B cell (primary cell): ENCODE data around the gene DHRS12. TPM values are rescaled to one million over a fixed set of nuclear protein-coding genes. Genes with fewer than 3 reads are reported as not detected.

ENCODE experiments used
- ATAC-seq: fragments of 200-7000 bp; cut with Tn5 transposase; one replicate; pipeline ENCODE4 v1.10.0; 2021; ENCODE audit warnings: low read depth, mild to moderate bottlenecking, moderate number of reproducible peaks, moderate library complexity
- CTCF ChIA-PET: fragments of 350-600 bp; sonication (Branson Sonifier 250); formaldehyde crosslinking; loops from one replicate; lab custom pipeline; 2021; ENCODE audit warnings: antibody characterized with exemption, inconsistent platforms; lab: Charles Lee
- POLR2A ChIA-PET: fragments of 350-600 bp; sonication (Branson Sonifier 250); formaldehyde crosslinking; loops from one replicate; lab custom pipeline; 2021; ENCODE audit warnings: antibody characterized with exemption; lab: Charles Lee
- DNase-seq: peaks from one replicate; pipeline ENCODE4 v3.0.0; 2013
- H2AFZ ChIP-seq: 2 replicates; pipeline ENCODE4 v1.6.1; 2012; ENCODE audit warnings: mild to moderate bottlenecking, low read depth, low read length; ENCODE audit not compliant: insufficient read depth, poor library complexity, severe bottlenecking
- H3K27ac ChIP-seq, 2 donors: 1 replicate in 1 of 2; 2 replicates in 1 of 2; pipeline ENCODE4 v1.5.1; 2012 to 2013; ENCODE audit warnings: low read length in 2 of 2, mild to moderate bottlenecking in 2 of 2, moderate library complexity in 1 of 2
- H3K27me3 ChIP-seq, 4 experiments: fragments of 200-600 bp in 1 of 4; sonication (generic) in 1 of 4; replicated peaks in 1 of 4; 1 replicate in 2 of 4; 2 replicates in 2 of 4; pipeline versions ENCODE4 v1.6.1 to v1.7.0; 2013 to 2016; ENCODE audit warnings: low read length in 3 of 4, mild to moderate bottlenecking in 2 of 4, mixed read lengths in 1 of 4, moderate library complexity in 1 of 4; ENCODE audit not compliant: insufficient read depth in 4 of 4, control insufficient read depth in 3 of 4; ENCODE audit errors: control extremely low read depth in 1 of 4
- H3K36me3 ChIP-seq, 2 experiments: replicated peaks in 1 of 2; 1 replicate in 1 of 2; 2 replicates in 1 of 2; pipeline versions ENCODE4 v1.6.1 to v1.7.1; 2013; ENCODE audit warnings: low read length in 1 of 2; ENCODE audit not compliant: insufficient read depth in 2 of 2, control insufficient read depth in 1 of 2; ENCODE audit errors: control extremely low read depth in 1 of 2, extremely low read depth in 1 of 2
- H3K4me1 ChIP-seq, 2 donors: fragments of 200-600 bp in 1 of 2; sonication (generic) in 1 of 2; 1 replicate in 1 of 2; 2 replicates in 1 of 2; pipeline versions ENCODE4 v1.5.1 to v1.6.1; 2013 to 2017; ENCODE audit warnings: low read length in 2 of 2; ENCODE audit not compliant: control insufficient read depth in 2 of 2, insufficient read depth in 2 of 2
- H3K4me2 ChIP-seq: replicated peaks from 2 replicates; pipeline ENCODE3; 2012; ENCODE audit warnings: mild to moderate bottlenecking, low read depth, low read length; ENCODE audit not compliant: poor library complexity, severe bottlenecking
- H3K4me3 ChIP-seq, 5 experiments: fragments of 200-600 bp in 1 of 5; sonication (generic) in 1 of 5; 1 replicate in 3 of 5; 2 replicates in 2 of 5; pipeline versions ENCODE4 v1.5.1 to v1.7.0; 2011 to 2016; ENCODE audit warnings: low read length in 4 of 5, mild to moderate bottlenecking in 4 of 5, low read depth in 2 of 5, control low read depth in 1 of 5, moderate library complexity in 1 of 5; ENCODE audit not compliant: insufficient read depth in 1 of 5; ENCODE audit errors: control extremely low read depth in 1 of 5, extremely low read depth in 1 of 5
- H3K79me2 ChIP-seq: fragments of 200-600 bp; sonication (generic); one replicate; pipeline ENCODE4 v1.6.0; 2016; ENCODE audit warnings: low read length; ENCODE audit not compliant: control insufficient read depth, insufficient read depth
- H3K9ac ChIP-seq: fragments of 200-600 bp; sonication (generic); 2 replicates; pipeline ENCODE4 v1.6.1; 2017; ENCODE audit warnings: mild to moderate bottlenecking, low read length, moderate library complexity
- H3K9me3 ChIP-seq, 3 donors: one replicate each; pipeline versions ENCODE4 v1.6.1 to v1.7.1; 2013; ENCODE audit warnings: low read length in 2 of 3; ENCODE audit not compliant: control insufficient read depth in 2 of 3, insufficient read depth in 1 of 3; ENCODE audit errors: control extremely low read depth in 1 of 3
- H4K20me1 ChIP-seq: 2 replicates; pipeline ENCODE4 v1.6.0; 2012; ENCODE audit warnings: mild to moderate bottlenecking, low read length; ENCODE audit not compliant: insufficient read depth, control insufficient read depth, poor library complexity, severe bottlenecking
- H3K27ac Mint-ChIP-seq: one replicate; pipeline ENCODE4 v1.8.0; 2021; ENCODE audit warnings: mixed read lengths
- H3K27me3 Mint-ChIP-seq: one replicate; pipeline ENCODE4 v1.8.0; 2021; ENCODE audit warnings: mixed read lengths
- H3K4me1 Mint-ChIP-seq: one replicate; pipeline ENCODE4 v1.8.0; 2021; ENCODE audit warnings: mixed read lengths
- H3K4me3 Mint-ChIP-seq: one replicate; pipeline ENCODE4 v1.8.0; 2021; ENCODE audit warnings: mixed read lengths
- H3K9me3 Mint-ChIP-seq: one replicate; pipeline ENCODE4 v1.8.0; 2022; ENCODE audit warnings: mixed read lengths; ENCODE audit not compliant: insufficient read depth
- EZH2 ChIP-seq: IDR thresholded peaks from 2 replicates; pipeline ENCODE4 v1.6.1; 2012; ENCODE audit warnings: borderline replicate concordance, low read depth, mild to moderate bottlenecking, moderate library complexity, low read length; ENCODE audit not compliant: insufficient read depth, poor library complexity, severe bottlenecking
- WGBS: methylation state at CpG from one replicate; pipeline ENCODE4 v1.1.5; 2013; ENCODE audit warnings: missing lambda C conversion rate; ENCODE audit not compliant: insufficient coverage; 5-methylcytosine and 5-hydroxymethylcytosine counted together
- intact Hi-C: fragments of 100-400 bp; cut with micrococcal nuclease; formaldehyde crosslinking; loops from one replicate; pipeline ENCODE4 v1.10.0; 2022
- polyA plus RNA-seq: library from polyadenylated mRNA; depleted of rRNA; stranded (reverse); fragments of >200 nt; gene quantifications from 2 replicates; pipeline ENCODE4 v1.2.3, GENCODE V29; 2012
- total RNA-seq, 2 donors: library from RNA; stranded (reverse); fragments of 120-200 nt in 1 of 2; gene quantifications; 1 replicate in 1 of 2; 2 replicates in 1 of 2; pipeline versions ENCODE4 v1.2.3 to v1.2.4, GENCODE V29; 2013 to 2022
- TF ChIP-seq, protein P1 (sequence below): fragments of 200-600 bp; IDR thresholded peaks from one replicate; pipeline ENCODE4 v1.8.0; 2022; ENCODE audit warnings: antibody characterized with exemption, mild to moderate bottlenecking

Gene DHRS12
- total and polyA plus RNA-seq, 2 donors (not counting 1 experiment from before 2014, with no cell fraction given) = 12.0 to 23.2 TPM

DNA sequence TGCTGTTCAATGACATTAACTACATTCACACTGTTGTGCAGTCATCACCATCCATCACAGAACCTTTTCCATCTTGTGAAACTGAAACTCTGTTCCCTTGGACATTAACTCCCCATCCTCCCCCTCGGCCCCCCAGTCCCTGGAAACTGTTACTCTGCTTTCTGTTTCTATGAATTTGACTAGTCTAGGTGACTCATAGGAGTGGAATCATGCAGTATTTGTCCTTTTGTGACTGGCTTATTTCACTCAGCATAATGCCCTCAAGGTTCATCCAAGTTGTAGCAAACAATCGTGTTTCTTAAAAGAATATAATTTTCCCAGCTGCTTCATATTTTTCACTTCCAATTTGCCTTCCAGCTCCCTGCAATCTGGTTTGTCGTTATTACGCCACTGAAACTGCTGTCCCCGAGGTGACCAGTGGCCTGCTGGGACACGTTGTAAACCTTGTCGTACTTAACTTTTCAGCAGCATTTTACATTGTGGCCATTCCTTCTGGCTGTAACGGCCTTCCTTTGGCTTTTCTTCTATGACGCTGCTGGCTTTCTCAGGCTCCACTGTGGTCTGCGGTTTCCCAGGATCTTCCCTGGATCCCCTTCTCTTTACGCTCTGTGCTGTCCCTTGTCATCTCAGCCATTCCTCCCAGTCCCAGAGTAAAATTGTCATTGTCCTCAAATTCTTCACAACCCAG is 74.0 kb downstream of the DHRS12 start:
- POLR2A ChIA-PET = no interaction called here

DNA sequence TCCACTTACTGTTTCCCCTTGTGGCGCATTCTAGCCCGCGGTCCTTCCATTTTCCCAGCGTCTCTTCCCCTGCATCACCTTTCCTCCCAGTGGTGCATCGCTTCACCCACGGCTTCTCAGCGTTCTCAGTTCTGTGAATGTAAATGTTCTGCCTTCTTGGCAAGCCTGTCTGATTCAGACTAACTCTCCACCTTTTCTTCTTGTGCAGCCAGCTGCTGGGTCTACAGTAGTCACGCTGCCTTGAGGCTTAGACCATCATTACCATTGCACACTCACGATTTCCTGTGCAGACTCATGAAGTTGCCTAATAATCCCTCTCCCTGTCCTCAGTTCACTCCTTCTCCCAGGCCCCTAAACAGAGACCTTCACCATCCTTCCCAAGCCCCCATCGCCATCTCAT is 75.0 kb downstream of the DHRS12 start:
- Histone ChIP-seq H4K20me1 (no peaks in the 10 kb centered on the region), H3K4me3 (no peak overlapping the region), H3K9ac (no peak overlapping the region), H3K27me3 (no peaks in the 10 kb centered on the region), H3K79me2 (no peaks in the 10 kb centered on the region), H3K4me1 (no peaks in the 10 kb centered on the region), H3K27ac (no peak overlapping the region), H3K4me2 (no peak overlapping the region), H2AFZ (no peak overlapping the region), H3K36me3 (peaks cover 8 to 21% of the 10 kb centered on the region in 2 experiments), H3K9me3 (no peaks in the 10 kb centered on the region)
- ChIA-PET POLR2A (no interaction called here), CTCF (interaction anchor here (0.6 kb wide), 1 partner anchor 114 kb away, joined by 3 read pairs; no protein-coding TSS in a partner anchor)
- Mint-ChIP-seq H3K4me3 (no peak overlapping the region), H3K27me3 (no peaks in the 10 kb centered on the region), H3K9me3 (no peaks in the 10 kb centered on the region), H3K27ac (no peak overlapping the region), H3K4me1 (peaks cover 3% of the 10 kb centered on the region)
- over 99% methylated on average over 10 of the region's 10 CpGs for WGBS
- intact Hi-C loops = no loop called here
- no peak for TF ChIP-seq EZH2
- TF ChIP-seq, protein P1, sequence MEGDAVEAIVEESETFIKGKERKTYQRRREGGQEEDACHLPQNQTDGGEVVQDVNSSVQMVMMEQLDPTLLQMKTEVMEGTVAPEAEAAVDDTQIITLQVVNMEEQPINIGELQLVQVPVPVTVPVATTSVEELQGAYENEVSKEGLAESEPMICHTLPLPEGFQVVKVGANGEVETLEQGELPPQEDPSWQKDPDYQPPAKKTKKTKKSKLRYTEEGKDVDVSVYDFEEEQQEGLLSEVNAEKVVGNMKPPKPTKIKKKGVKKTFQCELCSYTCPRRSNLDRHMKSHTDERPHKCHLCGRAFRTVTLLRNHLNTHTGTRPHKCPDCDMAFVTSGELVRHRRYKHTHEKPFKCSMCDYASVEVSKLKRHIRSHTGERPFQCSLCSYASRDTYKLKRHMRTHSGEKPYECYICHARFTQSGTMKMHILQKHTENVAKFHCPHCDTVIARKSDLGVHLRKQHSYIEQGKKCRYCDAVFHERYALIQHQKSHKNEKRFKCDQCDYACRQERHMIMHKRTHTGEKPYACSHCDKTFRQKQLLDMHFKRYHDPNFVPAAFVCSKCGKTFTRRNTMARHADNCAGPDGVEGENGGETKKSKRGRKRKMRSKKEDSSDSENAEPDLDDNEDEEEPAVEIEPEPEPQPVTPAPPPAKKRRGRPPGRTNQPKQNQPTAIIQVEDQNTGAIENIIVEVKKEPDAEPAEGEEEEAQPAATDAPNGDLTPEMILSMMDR = no peak
- no peak for ATAC-seq
- DNase-seq = no peak

More for the DNA sequence above, 74.0 kb downstream of the DHRS12 start:
- intact Hi-C loops = no loop called here
- Mint-ChIP-seq H3K4me1 (peaks cover 3% of the 10 kb centered on the region), H3K27ac (no peak overlapping the region), H3K27me3 (no peaks in the 10 kb centered on the region), H3K4me3 (no peak overlapping the region), H3K9me3 (no peaks in the 10 kb centered on the region)
- DNase-seq (no peak), ATAC-seq (no peak)
- WGBS = 94% methylated on average over 10 of the region's 11 CpGs
- Histone ChIP-seq H3K4me3 (no peak overlapping the region), H3K9me3 (no peaks in the 10 kb centered on the region), H2AFZ (no peak overlapping the region), H4K20me1 (no peaks in the 10 kb centered on the region), H3K79me2 (no peaks in the 10 kb centered on the region), H3K36me3 (peaks cover 8 to 21% of the 10 kb centered on the region in 2 experiments), H3K9ac (no peak overlapping the region), H3K27ac (no peak overlapping the region), H3K4me2 (no peak overlapping the region), H3K27me3 (no peaks in the 10 kb centered on the region), H3K4me1 (no peaks in the 10 kb centered on the region)
- TF ChIP-seq EZH2 = no peak
- TF ChIP-seq, protein P1 = no peak
- CTCF ChIA-PET = no interaction called here
